GM18858 (cell line): Measurements from ENCODE around the gene TMEM132D.

Source experiments
- ATAC-seq: cut with Tn5 transposase; IDR thresholded peaks from one replicate; pipeline ENCODE4 v1.9.1; 2021; ENCODE audit not compliant: unreplicated experiment

TMEM132D gene

DNA sequence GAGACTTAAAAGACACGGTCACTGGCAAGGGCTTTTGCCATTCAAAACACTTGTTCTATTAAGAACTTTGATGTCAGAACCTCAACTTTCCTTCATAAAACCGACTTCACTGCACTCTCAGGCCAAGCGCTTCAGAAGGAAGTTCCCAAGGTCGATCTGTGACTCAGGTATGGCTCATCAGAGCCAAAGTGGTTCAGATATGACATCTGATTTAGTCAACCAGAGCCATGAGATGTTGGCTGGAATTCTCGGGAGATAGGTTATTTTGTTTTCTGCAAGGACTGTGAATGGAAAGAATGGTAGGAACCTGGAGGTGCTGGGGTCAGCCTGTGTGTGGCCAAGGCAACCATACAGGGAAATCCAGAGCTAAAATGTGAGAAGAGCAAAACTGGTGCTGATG lies 604.9 kb downstream of the TMEM132D start:
- no peak for ATAC-seq

DNA sequence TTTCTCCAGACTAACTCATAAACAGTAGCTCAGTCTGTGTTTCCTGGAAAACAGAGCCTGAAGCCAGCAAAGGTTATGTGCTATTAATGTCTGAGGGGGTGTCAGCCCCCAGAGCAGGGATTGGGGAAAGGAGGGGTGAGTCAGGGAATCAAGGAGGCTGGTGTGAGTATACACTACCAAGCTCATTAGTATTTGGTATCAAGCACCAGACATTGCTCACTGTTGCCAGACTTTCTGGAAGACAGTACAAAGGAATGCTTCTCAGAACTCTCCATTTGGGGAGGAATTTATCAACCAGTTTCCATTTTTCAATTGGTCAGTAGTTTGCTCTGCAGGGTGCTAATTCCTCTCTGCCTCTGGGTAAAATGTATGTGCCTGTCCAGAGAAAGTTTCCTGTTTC lies 607.2 kb downstream of the TMEM132D start:
- no peak for ATAC-seq

DNA sequence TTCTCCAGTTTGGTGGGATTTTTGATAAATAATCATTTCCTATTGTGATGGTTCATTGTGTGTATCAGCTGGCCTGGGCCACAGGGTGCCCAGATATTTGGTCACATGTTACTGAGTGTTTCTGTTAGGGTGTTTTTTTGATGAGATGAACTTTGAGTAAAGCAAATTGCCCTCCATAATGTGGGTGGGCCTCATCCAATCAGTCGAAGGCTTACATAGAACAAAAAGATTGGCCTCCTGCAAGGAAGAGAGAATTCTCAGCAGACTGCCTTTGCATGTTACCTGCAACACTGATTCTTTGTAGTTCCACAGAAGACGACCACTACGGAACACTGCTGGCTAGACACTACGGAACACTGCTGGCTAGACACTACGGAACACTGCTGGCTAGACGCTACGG lies 609.0 kb downstream of the TMEM132D start:
- ATAC-seq = no peak

DNA sequence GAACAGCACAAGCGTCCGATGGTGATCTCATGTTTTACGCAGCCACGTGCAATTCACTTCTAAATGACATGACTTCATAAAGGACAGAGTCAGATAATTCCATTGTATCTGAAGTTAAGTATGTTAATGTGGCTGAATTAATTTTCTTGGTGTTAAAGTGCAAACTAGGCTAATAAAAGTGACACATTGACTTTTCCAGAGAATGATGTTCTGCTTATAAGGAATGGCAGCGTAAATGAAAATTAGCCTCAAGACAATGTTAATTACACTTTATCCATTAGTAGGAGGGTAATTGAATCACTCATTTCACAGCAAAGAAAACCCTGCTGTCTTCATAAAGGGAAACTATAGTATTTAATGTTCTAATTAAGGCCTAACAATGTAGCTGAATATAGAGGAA lies 624.1 kb downstream of the TMEM132D start:
- no peak for ATAC-seq

DNA sequence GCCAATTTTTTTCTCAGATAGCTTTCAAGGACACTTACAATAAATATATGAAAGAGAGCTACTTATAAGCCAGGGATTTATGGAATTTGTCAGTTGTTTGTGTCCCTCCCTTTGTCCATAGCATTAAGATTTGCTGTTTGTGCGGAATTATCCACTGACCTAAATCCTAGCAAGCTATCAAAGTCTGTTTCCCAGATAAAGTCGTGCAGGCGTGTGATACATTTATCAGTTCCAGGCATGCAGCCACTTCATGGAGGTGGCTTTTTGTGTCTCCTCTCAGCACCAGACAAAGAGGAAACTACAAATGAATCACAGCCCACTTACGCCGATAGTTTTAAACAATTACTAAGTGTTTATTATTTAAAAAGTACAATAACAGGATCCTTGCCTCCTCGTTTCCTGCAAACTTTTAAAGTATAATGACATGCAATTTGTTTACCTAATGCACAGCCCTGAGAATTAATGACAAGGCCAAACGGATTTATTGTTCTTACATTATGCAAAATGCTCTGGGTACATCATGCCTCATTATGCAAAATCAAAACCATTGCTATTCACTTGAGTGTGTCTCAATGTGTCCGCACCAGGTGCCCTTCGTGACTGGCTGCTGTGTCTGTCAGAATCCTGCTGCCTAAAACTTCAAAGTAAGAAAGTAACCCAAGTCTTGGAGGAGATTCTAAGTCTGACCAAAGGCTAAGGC lies 627.3 kb downstream of the TMEM132D start:
- ATAC-seq = no peak

DNA sequence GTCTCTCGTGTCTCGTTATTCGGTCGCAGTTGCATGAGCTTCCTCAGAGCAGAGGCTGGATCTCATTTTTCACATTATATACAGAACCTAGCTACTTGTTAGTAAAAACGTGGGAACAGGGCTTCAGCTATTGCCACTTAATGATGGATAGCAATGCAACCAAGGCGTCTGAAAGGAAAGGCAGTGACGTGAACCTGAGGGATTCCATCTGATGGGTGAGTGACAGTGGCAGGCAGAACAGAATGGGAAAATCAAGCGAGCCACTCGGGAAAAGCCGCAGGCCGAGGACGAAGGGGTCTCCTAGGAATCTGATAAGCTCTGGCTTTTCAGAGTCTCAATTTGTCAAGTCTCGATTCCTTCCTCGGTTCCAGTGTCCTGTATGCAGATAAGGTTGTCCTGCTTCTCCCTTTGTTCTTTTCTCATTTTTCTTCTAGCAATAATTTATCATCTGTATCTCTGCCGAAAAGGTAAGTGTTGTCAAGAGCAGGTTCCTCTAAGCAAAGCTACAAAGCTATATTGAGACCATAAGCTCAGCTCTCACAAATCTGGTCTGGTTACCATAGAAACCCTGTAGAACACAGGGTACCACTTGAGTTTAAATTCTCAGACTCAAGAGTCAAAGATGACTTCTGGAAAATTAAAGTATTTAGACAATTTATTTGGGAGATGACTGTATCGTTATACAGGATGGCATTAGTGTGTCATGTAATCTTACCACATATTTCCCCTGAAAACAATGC lies 633.9 kb downstream of the TMEM132D start:
- ATAC-seq = no peak

DNA sequence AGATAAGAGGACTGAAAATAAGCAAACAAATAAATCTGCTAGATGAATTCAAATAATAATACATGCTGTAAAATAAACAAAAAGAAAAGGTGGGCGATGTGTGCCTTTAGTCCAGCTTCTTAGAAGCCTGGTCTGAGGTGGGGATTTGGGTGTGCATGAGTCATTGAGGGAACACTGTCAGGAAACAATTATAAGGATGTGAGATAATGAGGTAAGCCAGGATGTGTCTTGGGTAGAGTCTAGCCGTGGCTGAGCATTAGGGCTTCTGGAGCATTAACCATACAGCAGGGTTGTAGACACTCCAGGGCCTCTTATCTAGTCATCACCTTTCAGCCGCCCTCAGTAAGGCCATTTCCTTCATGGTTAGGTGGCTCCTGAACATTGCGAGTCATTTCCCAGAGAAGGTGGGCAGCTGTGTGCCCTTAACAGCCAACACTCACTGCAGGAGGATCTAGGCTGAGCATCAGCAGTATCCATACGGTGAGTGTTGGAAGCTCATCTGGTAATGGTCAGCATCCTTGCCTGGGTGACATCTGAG lies 645.0 kb downstream of the TMEM132D start:
- ATAC-seq = no peak

DNA sequence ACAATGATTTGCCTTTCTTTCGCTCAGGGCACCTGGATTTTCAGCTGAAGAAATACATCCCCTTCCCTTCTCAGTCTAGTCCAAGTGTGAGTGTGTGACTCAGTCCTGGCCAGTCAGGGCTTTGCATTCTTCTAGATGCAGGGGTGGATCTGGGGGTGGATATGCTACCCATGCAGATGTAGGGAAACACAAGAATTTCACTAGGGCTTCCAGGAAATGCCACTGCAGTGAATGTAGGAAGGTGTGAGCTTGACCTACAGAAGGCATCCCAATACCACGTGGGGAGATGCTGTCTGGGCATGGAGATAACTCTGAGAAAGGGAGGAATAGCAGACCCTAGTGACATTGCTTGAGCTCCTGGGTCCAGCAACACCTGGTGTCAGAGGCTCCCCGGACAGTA lies 646.3 kb downstream of the TMEM132D start:
- ATAC-seq = no peak

DNA sequence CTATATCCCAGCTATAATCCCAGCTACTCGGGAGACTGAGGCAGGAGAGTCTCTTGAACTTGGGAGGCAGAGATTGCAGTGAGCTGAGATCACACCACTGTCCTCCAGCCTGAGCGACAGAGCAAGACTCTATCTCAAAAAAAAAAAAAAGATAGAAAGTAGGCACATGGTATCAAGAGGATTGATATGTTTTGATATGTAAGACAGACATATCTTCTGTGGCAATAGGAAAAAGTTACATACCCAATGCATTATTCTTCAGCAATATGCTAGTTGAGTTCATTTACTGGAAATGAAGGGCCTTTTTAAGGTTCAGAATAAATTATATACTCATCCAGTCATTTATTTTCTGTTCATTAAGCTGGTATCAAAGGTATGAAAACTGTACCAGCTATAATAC lies 657.2 kb downstream of the TMEM132D start:
- ATAC-seq = no peak

DNA sequence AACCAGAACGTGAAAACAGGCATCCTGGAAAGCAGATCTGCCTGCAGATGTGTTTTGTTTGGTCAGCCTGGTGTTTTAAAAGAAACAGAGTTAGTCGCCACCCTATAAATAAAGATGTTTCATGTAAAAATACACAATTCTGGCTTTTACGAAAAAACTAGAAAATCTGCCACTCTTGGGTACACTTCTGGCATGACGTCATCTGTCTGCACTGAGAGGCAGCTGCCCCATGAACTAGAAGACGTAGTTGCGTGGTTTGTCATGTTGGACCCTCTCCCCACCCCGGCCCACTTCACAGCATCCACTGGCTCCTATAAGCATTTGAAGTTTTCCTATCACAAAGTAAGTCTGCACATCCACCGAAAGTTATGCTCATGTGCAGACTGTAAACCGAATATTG lies 658.1 kb downstream of the TMEM132D start:
- ATAC-seq = no peak

DNA sequence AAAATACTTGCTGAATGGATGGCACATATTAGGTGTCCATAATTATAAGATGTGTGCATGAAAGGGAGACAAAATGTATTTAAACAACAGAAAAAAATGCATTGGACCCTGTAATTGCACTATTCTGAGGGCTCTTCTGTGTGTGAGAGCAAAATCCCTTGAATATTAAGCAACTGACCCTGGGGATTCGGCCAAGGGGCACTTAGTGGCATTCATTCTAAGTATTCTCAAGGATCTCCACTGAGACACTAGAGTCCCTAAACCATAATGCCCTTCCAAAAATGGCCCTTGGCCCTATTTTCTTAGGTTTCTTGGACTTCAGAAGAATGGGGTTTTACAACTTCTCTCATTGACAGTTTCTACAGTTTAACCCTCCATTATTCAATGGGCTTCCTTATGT lies 662.0 kb downstream of the TMEM132D start:
- no peak for ATAC-seq

DNA sequence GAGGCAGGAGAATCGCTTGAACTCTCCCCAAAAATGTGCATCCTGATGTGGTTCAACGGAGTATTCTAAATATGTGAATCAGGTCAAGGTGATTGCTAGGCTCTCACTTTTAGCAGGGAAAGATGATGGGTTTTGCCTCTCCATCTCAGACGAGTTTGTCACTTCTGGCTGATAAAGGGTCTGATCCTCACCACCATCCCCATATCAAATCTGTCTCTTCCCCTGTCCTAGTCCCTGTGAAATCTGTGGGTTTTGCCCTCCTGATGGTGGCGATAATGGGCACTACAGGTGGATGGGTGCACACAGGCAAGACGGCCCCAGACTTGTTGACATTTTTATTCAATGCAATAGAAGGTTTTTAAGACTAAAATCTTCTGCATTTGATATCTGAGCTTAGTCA lies 665.9 kb downstream of the TMEM132D start:
- ATAC-seq = no peak

DNA sequence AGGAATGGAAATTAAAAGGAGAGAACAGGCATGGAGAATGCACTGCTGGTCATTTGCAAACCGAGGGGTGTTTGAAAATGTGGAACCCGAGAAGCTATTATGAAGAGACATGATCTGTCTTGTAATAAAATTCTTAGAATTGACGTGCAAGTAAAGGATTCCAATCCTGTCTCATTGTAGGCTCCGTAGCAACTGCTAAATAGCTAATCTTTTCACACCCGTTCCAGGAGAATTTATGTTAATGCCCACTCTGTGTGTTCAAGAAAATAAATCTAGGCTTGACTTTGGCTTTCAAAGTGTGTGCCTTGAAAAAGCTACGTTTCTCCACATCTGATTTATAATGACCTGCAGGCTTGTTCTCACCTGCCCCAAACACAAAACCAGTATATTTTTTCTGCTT lies 669.6 kb downstream of the TMEM132D start:
- no peak for ATAC-seq

DNA sequence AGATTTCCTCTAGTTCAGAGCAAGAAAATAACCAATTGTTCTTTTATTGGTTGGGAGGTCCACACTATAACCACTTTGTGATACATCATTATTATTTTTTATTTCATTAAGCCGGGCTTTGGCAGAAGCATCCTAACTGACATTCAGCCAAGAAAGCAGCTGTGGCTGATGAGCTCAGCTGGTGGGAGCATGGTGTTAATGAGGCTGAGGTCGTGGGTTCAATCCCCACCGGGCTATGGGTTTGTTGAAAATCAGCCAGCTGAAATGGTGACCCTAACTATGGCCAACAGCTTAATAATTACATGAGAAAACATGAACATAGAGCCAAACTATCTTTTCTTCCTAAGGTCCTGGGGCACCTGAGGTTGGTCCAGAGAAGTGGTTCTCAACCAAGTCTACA lies 672.3 kb downstream of the TMEM132D start:
- ATAC-seq = no peak

DNA sequence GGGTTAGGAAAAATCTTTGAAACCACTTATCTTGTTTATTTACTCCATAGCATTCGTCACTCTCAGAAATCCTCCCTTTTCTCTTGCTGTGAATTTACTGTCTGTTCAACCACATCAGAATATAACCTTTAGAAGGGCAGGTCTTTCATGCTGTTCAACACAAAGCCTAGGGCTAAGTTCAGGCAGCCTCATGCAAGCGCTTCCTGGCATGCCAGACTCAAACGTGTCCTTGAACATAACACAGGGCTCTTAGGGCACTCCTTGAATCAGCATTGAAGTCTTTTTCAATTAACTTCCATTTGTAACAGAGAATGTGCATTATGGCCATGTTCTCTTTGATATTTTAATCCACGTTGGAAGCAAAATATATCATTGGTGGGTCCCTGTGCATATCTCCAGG lies 672.8 kb downstream of the TMEM132D start:
- no peak for ATAC-seq

DNA sequence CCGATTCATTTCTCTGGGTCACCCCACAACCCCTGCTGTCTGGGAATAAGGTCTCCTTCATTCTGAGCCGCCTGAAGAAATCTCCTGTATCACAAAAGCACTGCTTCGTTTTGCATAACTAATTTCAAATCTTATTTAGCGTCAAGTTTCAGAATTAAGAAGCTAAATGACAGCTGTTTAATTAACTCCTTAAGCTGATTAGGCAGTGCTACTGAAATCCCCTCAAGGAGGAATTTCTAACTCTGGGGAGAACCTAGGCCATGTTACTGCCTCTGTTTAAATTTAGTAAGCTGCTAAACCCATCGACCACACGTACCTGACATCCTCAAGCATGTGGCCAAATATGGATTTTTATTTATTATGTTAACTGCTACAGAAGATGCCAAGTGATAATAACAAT lies 677.0 kb downstream of the TMEM132D start:
- ATAC-seq = no peak

DNA sequence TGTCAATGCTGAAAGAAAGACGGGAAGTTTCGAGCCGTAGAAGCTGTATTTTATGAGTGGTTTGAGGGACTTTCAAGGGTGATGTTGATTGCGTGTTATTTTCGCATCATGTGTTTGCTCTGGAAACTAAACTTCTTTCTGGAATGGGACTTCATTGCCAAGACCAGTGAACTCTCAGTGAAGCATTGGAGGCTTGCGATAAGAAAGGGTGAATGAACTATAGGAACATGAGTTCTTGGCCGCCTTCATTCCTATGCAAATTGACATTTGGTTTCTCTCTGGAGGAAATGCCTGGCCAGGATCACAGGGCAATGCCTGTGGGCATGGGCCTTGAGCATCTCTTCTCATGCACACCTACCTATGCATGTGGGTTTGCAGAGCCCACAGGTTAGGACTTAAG lies 677.8 kb downstream of the TMEM132D start:
- ATAC-seq = no peak

DNA sequence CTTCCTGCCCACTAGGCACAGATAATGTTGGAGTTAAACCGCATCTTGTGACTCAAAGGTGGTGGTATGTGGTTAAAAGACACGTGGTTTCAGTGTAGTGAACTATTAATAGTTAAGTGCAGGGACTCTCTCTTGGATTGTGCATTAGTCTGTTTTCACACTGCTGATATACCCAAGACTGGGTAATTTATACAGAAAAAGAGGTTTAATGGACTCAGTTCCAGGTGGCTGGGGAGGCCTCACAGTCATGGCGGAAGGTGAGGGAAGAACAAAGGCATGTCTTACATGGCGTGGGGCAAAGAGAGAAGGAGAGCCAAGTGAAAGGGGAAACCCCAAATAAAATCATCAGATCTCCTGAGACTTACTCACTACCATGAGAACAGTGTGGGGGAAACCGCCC lies 688.3 kb downstream of the TMEM132D start:
- ATAC-seq = no peak

DNA sequence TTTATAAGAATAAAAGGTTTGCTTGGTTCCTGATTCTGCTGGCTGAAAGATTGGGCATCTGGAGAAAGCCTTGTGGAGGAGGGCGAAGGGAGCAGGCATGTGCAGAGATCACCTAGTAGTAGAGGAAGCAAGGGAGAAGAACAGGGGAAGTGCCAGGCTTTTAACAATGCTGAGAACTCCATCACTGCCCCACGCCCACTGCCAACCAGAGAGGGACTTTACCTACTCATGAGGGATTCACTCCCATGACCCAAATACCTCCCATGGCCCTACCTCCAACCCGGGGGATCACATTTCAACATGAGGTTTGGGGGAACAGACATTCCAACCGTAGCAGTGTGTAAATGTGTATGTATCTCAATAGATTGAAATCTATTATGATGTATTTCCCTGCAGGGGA lies 690.3 kb downstream of the TMEM132D start:
- no peak for ATAC-seq

DNA sequence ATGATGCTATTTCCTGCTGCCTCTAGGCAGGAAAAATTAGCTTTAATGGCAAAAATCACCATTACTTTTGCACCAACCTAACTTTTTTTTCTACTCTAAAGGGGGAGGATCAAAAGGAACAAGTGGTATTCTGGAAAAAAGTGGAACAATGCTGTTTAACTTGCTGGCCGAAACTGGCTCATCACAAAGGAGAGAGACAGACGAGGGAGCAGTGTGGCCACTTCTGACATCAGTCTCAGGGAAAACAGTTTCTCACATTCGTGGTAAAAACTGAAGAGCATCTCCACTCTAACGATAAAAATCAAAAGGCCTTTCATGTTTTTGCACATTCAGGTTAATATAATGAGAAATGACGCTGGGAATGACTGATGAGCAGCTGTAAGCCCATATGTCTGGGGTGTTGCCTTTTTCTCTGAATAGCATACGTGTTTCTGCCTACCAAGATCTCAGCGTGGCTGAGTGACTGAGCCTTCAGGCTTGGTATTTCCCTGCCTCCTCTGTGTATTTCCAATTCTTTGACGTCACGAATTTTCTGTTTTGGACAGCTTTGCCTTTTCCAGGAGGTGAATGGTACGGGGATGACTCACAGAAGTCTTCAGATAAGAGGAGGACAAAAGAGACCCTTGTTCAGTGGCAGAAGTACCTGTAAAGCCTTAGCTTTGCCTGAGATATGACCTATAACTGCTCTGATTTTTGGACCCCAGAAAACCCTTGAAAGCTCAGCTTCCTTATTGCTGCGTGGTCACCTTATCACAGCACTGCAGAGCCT lies 691.8 kb downstream of the TMEM132D start:
- no peak for ATAC-seq

DNA sequence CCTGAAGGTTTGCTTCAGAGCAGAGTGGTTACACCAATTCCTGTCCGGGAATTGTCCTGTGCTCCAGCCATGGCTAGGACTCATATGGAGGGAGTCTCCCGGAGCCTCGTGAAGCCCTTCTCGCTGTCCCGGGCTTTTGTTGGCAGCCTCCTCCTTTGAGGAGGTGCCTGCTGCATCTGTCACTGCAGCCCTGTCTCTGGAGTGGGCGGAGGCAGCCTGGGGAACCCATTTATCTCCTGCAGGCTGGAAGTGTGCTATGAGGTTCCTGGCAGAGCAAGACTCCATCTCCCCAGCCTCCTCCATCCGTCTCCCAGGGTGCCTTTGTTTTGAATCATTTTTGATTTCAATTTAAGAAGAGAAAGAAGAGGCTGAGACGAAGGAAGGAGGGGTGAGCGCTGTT lies 695.3 kb downstream of the TMEM132D start:
- no peak for ATAC-seq

DNA sequence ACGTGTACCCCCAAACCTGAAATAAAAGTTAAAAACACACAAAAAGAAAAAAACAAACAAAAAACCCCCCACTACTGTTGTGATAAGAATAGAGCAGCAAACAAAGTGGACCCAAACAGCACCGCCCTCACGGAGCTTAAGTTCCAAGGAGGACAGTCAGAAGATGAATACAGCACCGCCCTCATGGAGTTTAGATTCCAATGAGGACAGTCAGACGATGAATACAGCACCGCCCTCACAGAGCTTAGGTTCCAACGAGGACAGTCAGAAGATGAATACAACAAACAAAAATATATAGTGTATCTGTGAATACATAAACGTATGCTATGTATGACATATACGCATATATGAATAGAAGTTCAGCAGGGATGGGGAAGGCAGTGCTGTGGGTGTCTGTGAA lies 696.7 kb downstream of the TMEM132D start:
- ATAC-seq = no peak
